ENCODE results near the gene RINL.

GRCh38 chr19:38907670-38908069, 29.6 kb upstream of the RINL start:
- no peak for TF ChIP-seq CTCF (IDR thresholded peaks at IDR 0.05; ENCODE audit: borderline replicate concordance, extremely low read depth, low read length, poor library complexity, severe bottlenecking)
- TF ChIP-seq EZH2 (IDR thresholded peaks at IDR 0.05; ENCODE audit: borderline replicate concordance, low read depth, low read length, severe bottlenecking): no peak

Data from DND-41 (cell line).